PC-3 (cell line): ENCODE measurements around the gene RBAK.

Source experiments
- CTCF ChIP-seq: fragments of 300-600 bp; sonication (generic); conservative IDR thresholded peaks from 2 replicates; pipeline ENCODE4 v1.5.1; 2017; ENCODE audit warnings: antibody characterized with exemption, low read depth, mild to moderate bottlenecking, low read length
- EZH2phosphoT487 ChIP-seq: fragments of 300-600 bp; sonication (generic); IDR thresholded peaks from 2 replicates; pipeline ENCODE4 v1.6.1; 2018; ENCODE audit warnings: mild to moderate bottlenecking, antibody characterized with exemption, low read length, borderline replicate concordance

GRCh38 chr7:5041047-5041446, 4.6 kb upstream of the RBAK start:
- TF ChIP-seq CTCF: no peak
- no peak for TF ChIP-seq EZH2phosphoT487
